HEK293T (cell line): ENCODE data around the gene CNNM4.

Experiments used
- ARNT ChIP-seq: fragments of 450-650 bp; IDR thresholded peaks from 2 replicates; pipeline ENCODE4 v1.6.1; 2017; ENCODE audit warnings: mild to moderate bottlenecking
- BHLHE40 ChIP-seq: fragments of 450-650 bp; IDR thresholded peaks from 2 replicates; pipeline ENCODE4 v1.6.1; 2016; ENCODE audit warnings: mild to moderate bottlenecking, moderate library complexity, borderline replicate concordance
- ELF4 ChIP-seq: fragments of 450-650 bp; IDR thresholded peaks from 2 replicates; pipeline ENCODE4 v1.6.1; 2017; ENCODE audit warnings: antibody characterized with exemption
- FOXA1 ChIP-seq: fragments of 450-650 bp; IDR thresholded peaks from 2 replicates; pipeline ENCODE4 v1.6.1; 2016; ENCODE audit warnings: mild to moderate bottlenecking
- FOXK2 ChIP-seq: fragments of 450-650 bp; IDR thresholded peaks from 2 replicates; pipeline ENCODE4 v1.6.1; 2016; ENCODE audit warnings: mild to moderate bottlenecking
- HDGF ChIP-seq: fragments of 450-650 bp; IDR thresholded peaks from 2 replicates; pipeline ENCODE4 v1.6.1; 2017; ENCODE audit warnings: antibody characterized with exemption, borderline replicate concordance
- L3MBTL2 ChIP-seq: fragments of 450-650 bp; conservative IDR thresholded peaks from 2 replicates; pipeline ENCODE4 v1.6.1; 2016; ENCODE audit warnings: mild to moderate bottlenecking
- LEF1 ChIP-seq: fragments of 450-650 bp; IDR thresholded peaks from 2 replicates; pipeline ENCODE4 v1.6.1; 2017; ENCODE audit warnings: mild to moderate bottlenecking, borderline replicate concordance
- NFRKB ChIP-seq: fragments of 450-650 bp; IDR thresholded peaks from 2 replicates; pipeline ENCODE4 v1.6.1; 2016; ENCODE audit warnings: mild to moderate bottlenecking, moderate library complexity
- SP1 ChIP-seq: fragments of 450-650 bp; IDR thresholded peaks from 2 replicates; pipeline ENCODE4 v1.6.1; 2017
- TARDBP ChIP-seq: fragments of 450-650 bp; IDR thresholded peaks from 2 replicates; pipeline ENCODE4 v1.6.1; 2016

GRCh38 chr2:96734880-96735583 lies 25.7 kb upstream of the CNNM4 start:
- TF ChIP-seq LEF1 (no peak), BHLHE40 (no peak), FOXK2 (no peak), TARDBP (no peak), NFRKB (no peak), L3MBTL2 (no peak), ARNT (no peak), FOXA1 (no peak), SP1 (no peak), ELF4 (no peak), HDGF (no peak)
